ENCODE measurements around the gene PDZRN3. TPM values are rescaled to one million over a fixed set of nuclear protein-coding genes. Genes with fewer than 3 reads are reported as not detected.
A peak's percentile ranks its signal among the peaks of the same experiment; 100 is the strongest.

PDZRN3 gene
- total and polyA plus RNA-seq, 11 donors = 30.2 to 163 (median 76.7) TPM

DNA sequence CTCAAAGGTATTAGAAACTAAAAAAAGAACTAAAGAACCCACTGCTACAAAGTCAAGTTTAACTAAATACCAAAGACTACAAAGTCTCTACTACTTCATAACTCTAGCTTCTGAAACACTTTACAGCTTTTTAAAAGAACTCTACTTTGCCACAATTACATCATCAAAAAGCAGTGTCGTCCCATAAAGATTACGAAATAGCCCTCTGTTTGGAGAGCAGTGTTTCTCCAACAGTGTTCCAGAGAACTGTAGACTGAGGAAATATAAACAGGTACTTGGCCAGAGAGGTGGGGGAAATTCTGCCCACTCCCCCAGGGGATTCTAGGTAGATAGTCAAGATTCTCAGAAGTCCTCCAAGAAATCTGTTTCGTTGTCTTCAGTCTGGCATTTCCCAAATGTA lies 225.6 kb downstream of the PDZRN3 start:
- no peaks in the 10 kb centered on the region for H3K9me3 ChIP-seq
- no peak for ATAC-seq
- H3K36me3 ChIP-seq = peaks cover 0 to 77% (median 11%) of the 10 kb centered on the region in 9 donors
- H3K4me1 ChIP-seq = peaks cover 0 to 20% (median 11%) of the 10 kb centered on the region in 12 donors
- H3K27ac ChIP-seq = peak overlapping the region in 1 of 12 donors; percentile 61
- no peak for DNase-seq
- TF ChIP-seq, protein P1, sequence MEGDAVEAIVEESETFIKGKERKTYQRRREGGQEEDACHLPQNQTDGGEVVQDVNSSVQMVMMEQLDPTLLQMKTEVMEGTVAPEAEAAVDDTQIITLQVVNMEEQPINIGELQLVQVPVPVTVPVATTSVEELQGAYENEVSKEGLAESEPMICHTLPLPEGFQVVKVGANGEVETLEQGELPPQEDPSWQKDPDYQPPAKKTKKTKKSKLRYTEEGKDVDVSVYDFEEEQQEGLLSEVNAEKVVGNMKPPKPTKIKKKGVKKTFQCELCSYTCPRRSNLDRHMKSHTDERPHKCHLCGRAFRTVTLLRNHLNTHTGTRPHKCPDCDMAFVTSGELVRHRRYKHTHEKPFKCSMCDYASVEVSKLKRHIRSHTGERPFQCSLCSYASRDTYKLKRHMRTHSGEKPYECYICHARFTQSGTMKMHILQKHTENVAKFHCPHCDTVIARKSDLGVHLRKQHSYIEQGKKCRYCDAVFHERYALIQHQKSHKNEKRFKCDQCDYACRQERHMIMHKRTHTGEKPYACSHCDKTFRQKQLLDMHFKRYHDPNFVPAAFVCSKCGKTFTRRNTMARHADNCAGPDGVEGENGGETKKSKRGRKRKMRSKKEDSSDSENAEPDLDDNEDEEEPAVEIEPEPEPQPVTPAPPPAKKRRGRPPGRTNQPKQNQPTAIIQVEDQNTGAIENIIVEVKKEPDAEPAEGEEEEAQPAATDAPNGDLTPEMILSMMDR (IDR thresholded peaks at IDR 0.05) = no peak
- no peak for TF ChIP-seq POLR2A (IDR thresholded peaks at IDR 0.05)
- no peak overlapping the region for H3K4me3 ChIP-seq
- intact Hi-C loops (cut with DNase I) = no loop called here
- H3K27me3 ChIP-seq = no peaks in the 10 kb centered on the region
- 67 to 76% (median 73%) methylated on average over 3 of the region's 3 CpGs for WGBS, 4 donors

DNA sequence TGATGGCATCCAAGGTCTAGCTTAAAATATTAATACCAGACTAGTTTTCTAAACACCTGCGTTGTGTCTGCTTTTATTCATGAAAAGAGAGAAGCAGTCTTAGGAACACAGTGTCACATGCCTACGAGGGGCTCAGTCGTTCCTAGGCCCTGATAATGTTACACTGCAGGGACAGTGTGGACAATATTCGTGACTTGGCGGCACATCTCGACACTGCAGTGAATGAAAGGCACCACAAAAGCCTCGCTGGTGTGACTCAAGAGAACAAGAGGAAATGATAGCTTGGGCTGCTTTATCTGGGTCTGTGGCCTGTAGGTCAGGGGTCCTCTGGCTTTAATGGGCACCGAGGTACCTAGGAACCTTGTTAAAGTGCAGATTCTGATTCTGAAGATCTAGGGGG lies 226.7 kb downstream of the PDZRN3 start:
- no peak for TF ChIP-seq POLR2A (IDR thresholded peaks at IDR 0.05)
- TF ChIP-seq, protein P1 (IDR thresholded peaks at IDR 0.05) = no peak
- WGBS, 4 donors = 75 to 80% (median 78%) methylated on average over 8 of the region's 8 CpGs
- Histone ChIP-seq H3K27ac (peak overlapping the region in 1 of 12 donors; percentile 61), H3K9me3 (no peaks in the 10 kb centered on the region), H3K4me3 (no peak overlapping the region), H3K27me3 (no peaks in the 10 kb centered on the region), H3K36me3 (peaks cover 0 to 71% (median 11%) of the 10 kb centered on the region in 9 donors), H3K4me1 (peaks cover 0 to 18% (median 11%) of the 10 kb centered on the region in 12 donors)
- ATAC-seq = no peak
- no peak for DNase-seq
- intact Hi-C loops (cut with DNase I) = no loop called here

DNA sequence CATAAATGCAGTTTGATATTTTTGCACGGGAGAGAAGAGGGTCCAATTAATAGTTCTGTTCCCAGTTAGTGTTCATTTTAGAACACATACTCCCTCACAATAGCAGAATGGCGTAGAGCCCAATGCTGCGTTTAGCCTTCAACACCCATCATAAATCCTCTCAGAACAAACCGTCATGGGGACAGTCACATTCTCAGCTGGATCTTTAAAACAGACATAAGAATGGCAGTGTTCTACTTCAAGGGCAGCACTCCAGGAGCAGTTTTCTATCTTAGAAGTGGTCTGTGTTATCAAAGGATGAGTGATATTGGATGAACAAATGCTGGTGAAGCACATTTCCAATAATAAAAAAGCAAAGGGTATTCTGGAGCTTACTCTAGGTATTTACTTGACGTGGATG lies 230.5 kb downstream of the PDZRN3 start:
- TF ChIP-seq, protein P1 (IDR thresholded peaks at IDR 0.05) = no peak
- TF ChIP-seq POLR2A (IDR thresholded peaks at IDR 0.05) = no peak
- intact Hi-C loops (cut with DNase I) = no loop called here
- ATAC-seq (no peak), DNase-seq (no peak)
- 58 to 73% (median 65%) methylated on average over 5 of the region's 5 CpGs for WGBS, 4 donors
- H3K9me3 ChIP-seq = no peaks in the 10 kb centered on the region
- H3K27me3 ChIP-seq = no peaks in the 10 kb centered on the region
- peaks cover 0 to 88% (median 28%) of the 10 kb centered on the region in 9 donors for H3K36me3 ChIP-seq
- no peaks in the 10 kb centered on the region for H3K4me1 ChIP-seq
- H3K4me3 ChIP-seq = no peak overlapping the region
- H3K27ac ChIP-seq = no peak overlapping the region

DNA sequence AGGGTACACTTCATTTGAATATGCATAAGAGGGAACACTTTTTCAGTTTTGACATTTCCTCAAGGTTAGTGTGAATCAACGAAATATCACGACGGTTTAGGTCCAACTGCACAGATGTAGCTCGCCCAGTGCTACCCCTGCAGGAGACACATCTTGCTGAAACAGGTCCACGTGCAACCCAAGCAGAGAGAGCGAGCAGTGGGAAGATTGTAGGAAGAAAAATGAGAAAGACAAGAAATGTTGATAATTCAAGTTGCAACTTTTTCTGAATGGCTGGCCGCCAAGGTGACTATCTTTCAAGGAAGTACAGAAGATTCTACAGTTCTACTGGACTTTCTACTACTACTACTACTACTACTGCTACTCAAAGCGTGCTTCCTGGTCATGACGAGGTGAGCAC lies 231.7 kb downstream of the PDZRN3 start:
- Histone ChIP-seq H3K9me3 (no peaks in the 10 kb centered on the region), H3K36me3 (peaks cover 0 to 91% (median 26%) of the 10 kb centered on the region in 9 donors), H3K27ac (no peak overlapping the region), H3K4me3 (no peak overlapping the region), H3K27me3 (no peaks in the 10 kb centered on the region), H3K4me1 (no peaks in the 10 kb centered on the region)
- no peak for DNase-seq
- WGBS, 4 donors = 82 to 85% (median 83%) methylated on average over 9 of the region's 9 CpGs
- intact Hi-C loops (cut with DNase I) = no loop called here
- ATAC-seq = no peak
- TF ChIP-seq POLR2A (IDR thresholded peaks at IDR 0.05) = no peak
- TF ChIP-seq, protein P1 (IDR thresholded peaks at IDR 0.05) = no peak

Data from heart left ventricle (tissue), 16 donors.